ENCODE results near the gene ATP13A2.

GRCh38 chr1:17011092-17011438, 663 bp downstream of the ATP13A2 start:
- no peak for TF ChIP-seq CTCF (IDR thresholded peaks at IDR 0.05)
- TF ChIP-seq POLR2A (IDR thresholded peaks at IDR 0.05), result no peak
